H9 (cell line): ENCODE results near the gene KIF18B. TPM values are rescaled to one million over a fixed set of nuclear protein-coding genes. Genes with fewer than 3 reads are reported as not detected.

Experiments
- DNase-seq: peaks from one replicate; pipeline ENCODE4 v3.0.0-alpha.2; 2017
- H2AFZ ChIP-seq: one replicate; pipeline ENCODE4 v1.6.1; 2013; ENCODE audit warnings: mild to moderate bottlenecking, low read length, control low read depth, moderate library complexity
- H2AK5ac ChIP-seq: 2 replicates; pipeline ENCODE4 v1.6.1; 2013; ENCODE audit warnings: low read length, control low read depth, mixed read lengths; ENCODE audit not compliant: insufficient read length
- H2BK120ac ChIP-seq: one replicate; pipeline ENCODE4 v1.6.1; 2013; ENCODE audit warnings: low read depth, mild to moderate bottlenecking, low read length, control low read depth, inconsistent platforms; ENCODE audit not compliant: poor library complexity, severe bottlenecking
- H2BK12ac ChIP-seq: 2 replicates; pipeline ENCODE4 v1.6.1; 2013; ENCODE audit warnings: low read length, control low read depth, mixed read lengths, low read depth; ENCODE audit not compliant: insufficient read length
- H2BK15ac ChIP-seq: 2 replicates; pipeline ENCODE4 v1.6.1; 2013; ENCODE audit warnings: low read depth, low read length, control low read depth
- H2BK20ac ChIP-seq: one replicate; pipeline ENCODE4 v1.6.1; 2013; ENCODE audit warnings: low read depth, mild to moderate bottlenecking, low read length, control low read depth, inconsistent platforms; ENCODE audit not compliant: poor library complexity, severe bottlenecking
- H2BK5ac ChIP-seq: 2 replicates; pipeline ENCODE4 v1.6.1; 2013; ENCODE audit warnings: low read length, control low read depth, mixed read lengths; ENCODE audit not compliant: insufficient read length
- H3K14ac ChIP-seq: 2 replicates; pipeline ENCODE4 v1.6.1; 2013; ENCODE audit warnings: low read length, control low read depth; ENCODE audit not compliant: insufficient read depth
- H3K18ac ChIP-seq: 2 replicates; pipeline ENCODE4 v1.6.1; 2013; ENCODE audit warnings: low read depth, mild to moderate bottlenecking, mixed read lengths, low read length, control low read depth; ENCODE audit not compliant: insufficient read length
- H3K23ac ChIP-seq: 2 replicates; pipeline ENCODE4 v1.6.1; 2013; ENCODE audit warnings: low read length, control low read depth, mixed read lengths, low read depth; ENCODE audit not compliant: insufficient read length
- H3K23me2 ChIP-seq: 2 replicates; pipeline ENCODE4 v1.6.1; 2013; ENCODE audit warnings: low read depth, mild to moderate bottlenecking, mixed read lengths, low read length, control low read depth; ENCODE audit not compliant: insufficient read length, poor library complexity, severe bottlenecking
- H3K27ac ChIP-seq: 2 replicates; pipeline ENCODE4 v1.5.1; 2013; ENCODE audit warnings: low read length, control low read depth, mixed read lengths, low read depth; ENCODE audit not compliant: insufficient read length
- H3K27me3 ChIP-seq: 2 replicates; pipeline ENCODE4 v1.6.1; 2013; ENCODE audit warnings: low read length, control low read depth, inconsistent platforms; ENCODE audit not compliant: insufficient read depth
- H3K4ac ChIP-seq: 2 replicates; pipeline ENCODE4 v1.6.1; 2013; ENCODE audit warnings: low read depth, mild to moderate bottlenecking, control low read depth, inconsistent platforms, low read length, moderate library complexity
- H3K4me1 ChIP-seq: 2 replicates; pipeline ENCODE4 v1.6.1; 2013; ENCODE audit warnings: low read length, control low read depth, inconsistent platforms; ENCODE audit not compliant: insufficient read depth
- H3K4me2 ChIP-seq: 2 replicates; pipeline ENCODE4 v1.6.1; 2013; ENCODE audit warnings: low read length, control low read depth, mixed read lengths; ENCODE audit not compliant: insufficient read length, insufficient read depth
- H3K56ac ChIP-seq: 2 replicates; pipeline ENCODE4 v1.6.1; 2013; ENCODE audit warnings: low read depth, mild to moderate bottlenecking, mixed read lengths, low read length, control low read depth; ENCODE audit not compliant: insufficient read length
- H3K79me1 ChIP-seq: 2 replicates; pipeline ENCODE4 v1.6.1; 2013; ENCODE audit warnings: low read depth, mild to moderate bottlenecking, moderate library complexity, low read length, control low read depth, inconsistent platforms; ENCODE audit not compliant: insufficient read depth, poor library complexity, severe bottlenecking
- H3K79me2 ChIP-seq: 2 replicates; pipeline ENCODE4 v1.6.1; 2013; ENCODE audit warnings: low read length, control low read depth, inconsistent platforms; ENCODE audit not compliant: insufficient read depth
- H3K9ac ChIP-seq: 2 replicates; pipeline ENCODE4 v1.6.1; 2013; ENCODE audit warnings: low read length, control low read depth, mixed read lengths; ENCODE audit not compliant: insufficient read length; ENCODE audit errors: extremely low read depth
- H3K9me3 ChIP-seq: one replicate; pipeline ENCODE4 v1.6.1; 2013; ENCODE audit warnings: low read depth, low read length, inconsistent platforms; ENCODE audit not compliant: control insufficient read depth
- H3T11ph ChIP-seq: one replicate; pipeline ENCODE4 v1.6.1; 2013; ENCODE audit warnings: mild to moderate bottlenecking, low read length, control low read depth, inconsistent platforms
- H4K20me1 ChIP-seq: one replicate; pipeline ENCODE4 v1.6.1; 2013; ENCODE audit not compliant: control insufficient read depth, insufficient read length, insufficient read depth
- H4K5ac ChIP-seq: 2 replicates; pipeline ENCODE4 v1.6.1; 2013; ENCODE audit warnings: low read depth, mild to moderate bottlenecking, mixed read lengths, low read length, control low read depth; ENCODE audit not compliant: insufficient read length
- H4K8ac ChIP-seq: replicated peaks from 2 replicates; pipeline ENCODE4 v1.6.1; 2013; ENCODE audit warnings: low read length, control low read depth, mixed read lengths, low read depth; ENCODE audit not compliant: insufficient read length
- H4K91ac ChIP-seq: 2 replicates; pipeline ENCODE4 v1.6.1; 2013; ENCODE audit warnings: low read depth, mild to moderate bottlenecking, moderate library complexity, mixed read lengths, low read length, control low read depth; ENCODE audit not compliant: insufficient read length
- H3K27ac Mint-ChIP-seq, 3 experiments: 2 replicates in 2 of 3; 3 replicates in 1 of 3; pipeline ENCODE4 v1.8.0; 2020 to 2021; ENCODE audit warnings: mixed read lengths in 3 of 3, mild to moderate bottlenecking in 1 of 3, moderate library complexity in 1 of 3
- H3K27me3 Mint-ChIP-seq: 2 replicates; pipeline ENCODE4 v1.8.0; 2021; ENCODE audit warnings: low read depth, mild to moderate bottlenecking, moderate library complexity, mixed read lengths
- H3K36me3 Mint-ChIP-seq, 3 experiments: 2 replicates in 2 of 3; 3 replicates in 1 of 3; pipeline ENCODE4 v1.8.0; 2020 to 2021; ENCODE audit warnings: low read depth in 3 of 3, mixed read lengths in 3 of 3; ENCODE audit not compliant: insufficient read depth in 1 of 3
- H3K4me1 Mint-ChIP-seq, 2 experiments: 2 replicates each; pipeline ENCODE4 v1.8.0; 2020; ENCODE audit warnings: mixed read lengths in 2 of 2
- H3K4me3 Mint-ChIP-seq, 2 experiments: 2 replicates in 1 of 2; 3 replicates in 1 of 2; pipeline ENCODE4 v1.8.0; 2020 to 2021; ENCODE audit warnings: mild to moderate bottlenecking in 2 of 2, mixed read lengths in 2 of 2, moderate library complexity in 1 of 2
- H3K9me3 Mint-ChIP-seq, 2 experiments: 2 replicates in 1 of 2; 3 replicates in 1 of 2; pipeline ENCODE4 v1.8.0; 2020; ENCODE audit warnings: mild to moderate bottlenecking in 2 of 2, mixed read lengths in 2 of 2, moderate library complexity in 1 of 2
- CTCF ChIP-seq: fragments of 200-600 bp; sonication (generic); conservative IDR thresholded peaks from 3 replicates; pipeline ENCODE4 v1.8.0; 2021; ENCODE audit warnings: antibody characterized with exemption, mild to moderate bottlenecking
- WGBS: extraction: QIAGEN DNeasy Blood & Tissue Kit; methylation state at CpG from one replicate; pipeline ENCODE4 v1.1.7; 2013; ENCODE audit warnings: missing lambda C conversion rate, low lambda C conversion rate, mixed read lengths; ENCODE audit not compliant: insufficient read length; ENCODE audit errors: extremely low coverage; 5-methylcytosine and 5-hydroxymethylcytosine counted together
- total RNA-seq: library from RNA; stranded (reverse); gene quantifications from 2 replicates; pipeline ENCODE4 v1.2.1, GENCODE V29; 2021

The KIF18B gene
- total RNA-seq, 1 experiment from 2014 or later: 51.8 TPM

- H3K27me3 ChIP-seq: 0 out of 2 replicates have a peak, but pooled peaks cover 2% of the 10 kb centered on the region
- H2AK5ac ChIP-seq: no peak overlapping the region
- Mint-ChIP-seq H3K36me3 (no peaks in the 10 kb centered on the region), H3K4me3 (no peak overlapping the region), H3K4me1 (peaks cover 17 to 32% of the 10 kb centered on the region in 2 experiments), H3K27me3 (peaks cover 29% of the 10 kb centered on the region), H3K9me3 (no peaks in the 10 kb centered on the region), H3K27ac (no peak overlapping the region)
- no peak overlapping the region for H2AFZ ChIP-seq
- H3K79me1 ChIP-seq: no peaks in the 10 kb centered on the region
- H2BK120ac ChIP-seq: no peak overlapping the region
- H3K27ac ChIP-seq: no peak overlapping the region
- H3T11ph ChIP-seq: no peak overlapping the region
- no CpG with 5 or more reads among the region's 2 CpGs for WGBS
- no peak overlapping the region for H2BK12ac ChIP-seq
- H3K23me2 ChIP-seq: no peaks in the 10 kb centered on the region
- H4K8ac ChIP-seq: no peak overlapping the region
- H4K5ac ChIP-seq: no peak overlapping the region
- H2BK15ac ChIP-seq: no peak overlapping the region
- no peak overlapping the region for H2BK20ac ChIP-seq
- no peaks in the 10 kb centered on the region for H4K20me1 ChIP-seq
- H3K14ac ChIP-seq: no peak overlapping the region
- H3K4me1 ChIP-seq: peaks cover 7% of the 10 kb centered on the region; the same call in 1 of the 2 replicates
- peak; percentile 21 for DNase-seq
- no peak overlapping the region for H3K9ac ChIP-seq
- H3K79me2 ChIP-seq: no peaks in the 10 kb centered on the region
- H3K18ac ChIP-seq: no peak overlapping the region
- no peaks in the 10 kb centered on the region for H3K9me3 ChIP-seq
- TF ChIP-seq CTCF: no peak
- no peak overlapping the region for H3K4me2 ChIP-seq
- H3K56ac ChIP-seq: no peak overlapping the region
- H4K91ac ChIP-seq: no peak overlapping the region
- H3K4ac ChIP-seq: no peak overlapping the region
- no peak overlapping the region for H2BK5ac ChIP-seq
- H3K23ac ChIP-seq: no peak overlapping the region
These were observed 28.2 kb downstream of the KIF18B start for GRCh38 chr17:44919411-44919810.
